ENCODE data around the gene PKMYT1. TPM values are rescaled to one million over a fixed set of nuclear protein-coding genes. Genes with fewer than 3 reads are reported as not detected.
"Not testable (repeated sequence)": the region's sequence is repeated elsewhere in the genome, so short reads cannot be mapped to it uniquely, and the experiment has no call there.

The PKMYT1 gene
- total RNA-seq, 1 donor from 2014 or later, result 4.6 TPM

- H3K4me2 ChIP-seq, result no peak overlapping the region
- no peak overlapping the region for H2AFZ ChIP-seq (replicated peaks)
- peaks cover 21% of the 10 kb centered on the region for H3F3A ChIP-seq (ENCODE audit: low read depth)
- H4K20me1 ChIP-seq (ENCODE audit: low read depth), result no peaks in the 10 kb centered on the region
- peaks cover 10% of the 10 kb centered on the region for H3K27me3 ChIP-seq
- TF ChIP-seq EZH2phosphoT487 (IDR thresholded peaks at IDR 0.05) (no peak), EZH2 (IDR thresholded peaks at IDR 0.05) (no peak), CTCF (IDR thresholded peaks at IDR 0.05) (no peak)
- no peaks in the 10 kb centered on the region for H3K9me3 Mint-ChIP-seq
- no peak for DNase-seq (ENCODE audit: low spot score)
- peaks cover 23% of the 10 kb centered on the region for H3K4me1 Mint-ChIP-seq
- no peak overlapping the region for H3K27ac Mint-ChIP-seq
- H3K4me3 Mint-ChIP-seq, result no peak overlapping the region
- H3K27ac ChIP-seq, result no peak overlapping the region
- peaks cover 2% of the 10 kb centered on the region for H3K36me3 Mint-ChIP-seq
- no peak overlapping the region for H3K4me3 ChIP-seq
- peaks cover 2% of the 10 kb centered on the region for H3K27me3 Mint-ChIP-seq (ENCODE audit: insufficient read depth, low read depth)
- no peaks in the 10 kb centered on the region for H3K79me2 ChIP-seq (ENCODE audit: low read depth)
- H3K9me3 ChIP-seq (ENCODE audit: low read depth), result no peaks in the 10 kb centered on the region
- H3K9ac ChIP-seq, result no peak overlapping the region
- H3K36me3 ChIP-seq, result no peaks in the 10 kb centered on the region
- peaks cover 19% of the 10 kb centered on the region for H3K4me1 ChIP-seq
Observed at GRCh38 chr16:2928796-2929195, 51.5 kb downstream of the PKMYT1 start.

GRCh38 chr16:2928151-2928550 is 52.1 kb downstream of the PKMYT1 start:
- not testable (repeated sequence) for H4K20me1 ChIP-seq (ENCODE audit: low read depth); H3K27ac ChIP-seq; H3K9me3 Mint-ChIP-seq; H3K36me3 ChIP-seq; H3K79me2 ChIP-seq (ENCODE audit: low read depth); H3K27me3 ChIP-seq; H3K9ac ChIP-seq; H3K4me3 Mint-ChIP-seq; H3K4me3 ChIP-seq; H3K27me3 Mint-ChIP-seq (ENCODE audit: insufficient read depth, low read depth); H3K36me3 Mint-ChIP-seq; DNase-seq (ENCODE audit: low spot score); H2AFZ ChIP-seq (replicated peaks); H3K9me3 ChIP-seq (ENCODE audit: low read depth); H3K27ac Mint-ChIP-seq
- Histone ChIP-seq H3F3A (ENCODE audit: low read depth) (peaks cover 21% of the 10 kb centered on the region), H3K4me1 (peaks cover 19% of the 10 kb centered on the region), H3K4me2 (peak overlapping the region; percentile 35)
- peaks cover 23% of the 10 kb centered on the region for H3K4me1 Mint-ChIP-seq

- no peak overlapping the region for H3K27ac Mint-ChIP-seq
- peaks cover 23% of the 10 kb centered on the region for H3K4me1 Mint-ChIP-seq
- no peaks in the 10 kb centered on the region for H4K20me1 ChIP-seq (ENCODE audit: low read depth)
- TF ChIP-seq EZH2 (IDR thresholded peaks at IDR 0.05), result no peak
- TF ChIP-seq CTCF (IDR thresholded peaks at IDR 0.05), result peak; percentile 96
- no peak overlapping the region for H3K4me2 ChIP-seq
- H3K27ac ChIP-seq, result no peak overlapping the region
- H2AFZ ChIP-seq (replicated peaks), result no peak overlapping the region
- H3K27me3 ChIP-seq, result peaks cover 10% of the 10 kb centered on the region
- H3K4me3 ChIP-seq, result no peak overlapping the region
- H3K4me1 ChIP-seq, result peaks cover 19% of the 10 kb centered on the region
- H3K36me3 Mint-ChIP-seq, result peaks cover 2% of the 10 kb centered on the region
- no peaks in the 10 kb centered on the region for H3K9me3 ChIP-seq (ENCODE audit: low read depth)
- no peak overlapping the region for H3K9ac ChIP-seq
- peaks cover 2% of the 10 kb centered on the region for H3K27me3 Mint-ChIP-seq (ENCODE audit: insufficient read depth, low read depth)
- no peak overlapping the region for H3K4me3 Mint-ChIP-seq
- H3K9me3 Mint-ChIP-seq, result no peaks in the 10 kb centered on the region
- H3K79me2 ChIP-seq (ENCODE audit: low read depth), result no peaks in the 10 kb centered on the region
- peak; percentile 94 for DNase-seq (ENCODE audit: low spot score)
- H3F3A ChIP-seq (ENCODE audit: low read depth), result peaks cover 21% of the 10 kb centered on the region
- no peaks in the 10 kb centered on the region for H3K36me3 ChIP-seq
Observed at GRCh38 chr16:2927010-2927646, 53.1 kb downstream of the PKMYT1 start.

- no peak overlapping the region for H3K9ac ChIP-seq
- Mint-ChIP-seq H3K4me1 (peaks cover 23% of the 10 kb centered on the region), H3K27me3 (ENCODE audit: insufficient read depth, low read depth) (peaks cover 2% of the 10 kb centered on the region)
Observed at GRCh38 chr16:2926650-2926999, 53.6 kb downstream of the PKMYT1 start.

More at GRCh38 chr16:2926650-2926999, 53.6 kb downstream of the PKMYT1 start:
- H3F3A ChIP-seq (ENCODE audit: low read depth), result peaks cover 21% of the 10 kb centered on the region
- H3K79me2 ChIP-seq (ENCODE audit: low read depth), result no peaks in the 10 kb centered on the region
- H3K4me3 ChIP-seq, result no peak overlapping the region
- H4K20me1 ChIP-seq (ENCODE audit: low read depth), result no peaks in the 10 kb centered on the region
- no peak overlapping the region for H3K4me2 ChIP-seq
- no peak overlapping the region for H2AFZ ChIP-seq (replicated peaks)
- DNase-seq (ENCODE audit: low spot score), result no peak
- no peak overlapping the region for H3K4me3 Mint-ChIP-seq
- H3K9me3 ChIP-seq (ENCODE audit: low read depth), result no peaks in the 10 kb centered on the region
- no peak overlapping the region for H3K27ac Mint-ChIP-seq
- peaks cover 10% of the 10 kb centered on the region for H3K27me3 ChIP-seq
- H3K36me3 ChIP-seq, result no peaks in the 10 kb centered on the region
- peaks cover 19% of the 10 kb centered on the region for H3K4me1 ChIP-seq
- peaks cover 5% of the 10 kb centered on the region for H3K36me3 Mint-ChIP-seq
- TF ChIP-seq EZH2 (IDR thresholded peaks at IDR 0.05) (no peak), EZH2phosphoT487 (IDR thresholded peaks at IDR 0.05) (no peak), CTCF (IDR thresholded peaks at IDR 0.05) (no peak)
- H3K27ac ChIP-seq, result no peak overlapping the region
- no peaks in the 10 kb centered on the region for H3K9me3 Mint-ChIP-seq

Measured in neural progenitor cell (in vitro differentiated cells).